Pons (tissue), 1 donor: Measurements from ENCODE around the gene HOXC11.

Experiments
- DNase-seq: peaks from one replicate; pipeline ENCODE4 v3.0.0-alpha.2; 2016; ENCODE audit warnings: low spot score

Gene HOXC11

GRCh38 chr12:53972722-53973235 is at the start of gene HOXC11:
Gene HOXC11, plus strand, starts transcription at chr12:53973126. Its CDS starts 116 bp downstream, at chr12:53973242.
- DNase-seq = no peak

- DNase-seq = no peak
Measured at GRCh38 chr12:53924521-53925405, 48.2 kb upstream of the HOXC11 start.

GRCh38 chr12:53927220-53928029 is 45.5 kb upstream of the HOXC11 start:
- no peak for DNase-seq

GRCh38 chr12:53928054-53928835 is 44.7 kb upstream of the HOXC11 start:
- no peak for DNase-seq

- DNase-seq = no peak
Measured at GRCh38 chr12:53929527-53929926, 43.4 kb upstream of the HOXC11 start.

- DNase-seq = no peak
Measured at GRCh38 chr12:53930591-53931255, 42.2 kb upstream of the HOXC11 start.

- DNase-seq = no peak
Measured at GRCh38 chr12:53931844-53932581, 40.9 kb upstream of the HOXC11 start.

- DNase-seq = no peak
Measured at GRCh38 chr12:53932915-53933314, 40.0 kb upstream of the HOXC11 start.

GRCh38 chr12:53935383-53936341 is 37.3 kb upstream of the HOXC11 start:
- DNase-seq = no peak

GRCh38 chr12:53937099-53937498 is 35.8 kb upstream of the HOXC11 start:
- no peak for DNase-seq

GRCh38 chr12:53937596-53938325 is 35.2 kb upstream of the HOXC11 start:
- no peak for DNase-seq

- DNase-seq = no peak
Measured at GRCh38 chr12:53938326-53939140, 34.4 kb upstream of the HOXC11 start, which contains the start of gene HOXC13. Gene HOXC13, plus strand, starts transcription at chr12:53938831. Its CDS starts 76 bp downstream, at chr12:53938907.

GRCh38 chr12:53939141-53940108 is 33.5 kb upstream of the HOXC11 start:
- no peak for DNase-seq

- no peak for DNase-seq
Measured at GRCh38 chr12:53940443-53941014, 32.4 kb upstream of the HOXC11 start.

- no peak for DNase-seq
Measured at GRCh38 chr12:53941187-53941586, 31.7 kb upstream of the HOXC11 start.

- DNase-seq = no peak
Measured at GRCh38 chr12:53941750-53942149, 31.2 kb upstream of the HOXC11 start.
